HG02885 (cell line): Measurements from ENCODE around the gene STPG4.
"Not testable (repeated sequence)": the region's sequence is repeated elsewhere in the genome, so short reads cannot be mapped to it uniquely, and the experiment has no call there.

Source experiments
- ATAC-seq: cut with Tn5 transposase; IDR thresholded peaks from one replicate; pipeline ENCODE4 v1.9.1; 2021; ENCODE audit warnings: mild to moderate bottlenecking; ENCODE audit not compliant: unreplicated experiment, poor library complexity

STPG4 gene, protein sequence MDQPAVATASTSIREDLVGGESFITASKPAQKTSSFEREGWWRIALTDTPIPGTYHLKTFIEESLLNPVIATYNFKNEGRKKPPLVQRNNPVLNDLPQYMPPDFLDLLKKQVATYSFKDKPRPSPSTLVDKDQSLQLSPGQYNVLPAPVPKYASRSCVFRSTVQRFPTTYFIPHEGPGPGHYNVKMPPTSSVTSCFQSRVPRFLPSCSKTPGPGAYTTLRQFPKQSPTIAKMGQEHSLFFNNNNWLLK

DNA sequence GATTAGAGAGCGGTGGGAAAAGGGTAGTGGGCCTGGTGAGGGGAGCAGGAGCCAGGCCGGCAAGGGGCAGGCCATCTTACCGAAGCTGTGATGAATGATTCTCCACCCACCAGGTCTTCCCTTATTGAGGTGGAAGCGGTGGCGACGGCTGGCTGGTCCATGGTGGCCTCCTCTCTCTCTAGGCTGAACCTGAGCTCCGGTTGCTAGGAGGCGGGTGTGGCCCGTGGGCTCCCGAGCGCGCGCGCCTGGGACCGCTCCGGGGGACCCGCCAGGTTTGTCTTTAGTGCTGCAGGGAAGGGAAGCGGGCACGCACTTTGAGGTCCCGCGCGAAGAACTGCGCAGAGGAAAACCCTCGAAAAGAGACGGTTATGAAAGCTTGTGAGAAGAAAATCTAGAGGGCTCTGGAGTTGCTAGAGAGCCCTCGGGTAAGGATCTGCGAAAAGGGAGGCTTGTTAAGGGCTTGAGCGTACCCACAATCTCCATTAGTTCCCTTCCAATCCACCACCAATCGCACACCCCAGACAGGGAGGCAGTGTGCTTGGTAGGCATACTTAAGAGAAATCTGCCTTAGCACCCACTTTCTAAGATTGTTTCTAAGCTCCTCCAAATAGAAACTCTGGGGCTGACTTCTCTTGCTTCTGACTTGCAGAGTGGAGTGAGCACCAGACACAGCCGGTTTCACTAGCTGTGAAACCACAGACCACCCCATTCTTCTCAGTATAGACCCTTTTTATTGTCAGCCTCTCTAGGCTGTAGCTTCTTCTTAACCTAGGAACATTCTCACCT is at the start of gene STPG4:
Gene STPG4, minus strand, starts transcription at position 218 of the 786 bp plus-strand sequence. Its CDS starts 57 bp downstream, at position 161.
- no peak for ATAC-seq

DNA sequence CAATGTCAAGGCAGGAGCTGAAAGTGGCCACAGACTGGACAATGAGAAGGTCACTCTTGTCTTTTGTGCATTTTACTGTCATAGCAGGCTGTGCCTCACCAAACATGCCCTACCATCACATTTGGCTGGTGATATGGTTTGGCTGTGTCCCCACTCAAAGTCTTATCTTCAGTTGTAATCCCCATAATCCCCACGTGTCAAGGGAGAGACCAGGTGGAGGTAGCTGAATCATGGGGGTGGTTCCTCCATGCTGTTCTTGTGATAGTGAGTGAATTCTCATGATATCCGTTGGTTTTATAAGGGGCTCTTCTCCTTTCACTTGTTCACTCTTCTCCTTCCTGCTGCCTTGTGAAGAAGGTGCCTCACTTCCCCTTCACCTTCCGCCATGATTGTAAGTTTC is 49.6 kb upstream of the STPG4 start:
- ATAC-seq, result no peak

DNA sequence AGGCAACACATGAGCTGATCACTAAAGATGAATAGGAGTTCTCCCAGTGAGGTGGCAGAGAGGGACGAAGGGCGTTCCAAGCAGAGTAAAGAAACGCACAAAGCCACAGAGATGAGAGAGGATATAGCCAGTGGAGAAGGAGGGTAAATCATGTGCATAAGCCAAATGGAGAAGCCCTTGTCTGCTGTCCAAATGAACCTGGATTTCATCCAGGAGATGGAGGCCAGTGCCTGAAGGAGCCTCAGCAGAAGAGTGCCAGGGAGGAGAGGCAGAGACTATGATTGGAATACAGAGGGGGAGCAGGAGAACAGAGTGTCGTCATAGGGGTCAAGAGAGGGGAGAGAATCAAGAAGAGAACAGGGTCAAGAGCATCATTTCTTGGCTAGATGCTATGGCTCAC is 48.9 kb upstream of the STPG4 start:
- no peak for ATAC-seq

DNA sequence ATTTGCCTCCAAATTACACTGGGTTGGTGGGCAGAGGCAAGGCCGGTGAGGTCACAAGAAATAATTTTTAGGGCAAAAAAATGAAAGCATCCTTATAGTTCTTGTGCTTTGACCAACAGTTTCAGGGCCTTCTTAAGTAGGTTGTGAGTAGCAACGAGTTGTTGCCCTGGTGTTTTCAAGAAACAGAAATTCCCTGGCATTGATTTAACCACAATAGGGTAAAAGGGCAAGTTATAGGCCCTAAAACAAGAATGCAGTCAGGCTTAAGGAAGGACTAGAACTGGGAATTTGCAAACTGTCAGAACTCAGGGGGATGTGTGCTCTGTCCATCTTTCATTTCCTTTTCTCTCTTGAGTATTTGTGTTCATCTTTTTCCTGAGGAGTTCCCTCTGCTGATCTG is 46.1 kb upstream of the STPG4 start:
- no peak for ATAC-seq

DNA sequence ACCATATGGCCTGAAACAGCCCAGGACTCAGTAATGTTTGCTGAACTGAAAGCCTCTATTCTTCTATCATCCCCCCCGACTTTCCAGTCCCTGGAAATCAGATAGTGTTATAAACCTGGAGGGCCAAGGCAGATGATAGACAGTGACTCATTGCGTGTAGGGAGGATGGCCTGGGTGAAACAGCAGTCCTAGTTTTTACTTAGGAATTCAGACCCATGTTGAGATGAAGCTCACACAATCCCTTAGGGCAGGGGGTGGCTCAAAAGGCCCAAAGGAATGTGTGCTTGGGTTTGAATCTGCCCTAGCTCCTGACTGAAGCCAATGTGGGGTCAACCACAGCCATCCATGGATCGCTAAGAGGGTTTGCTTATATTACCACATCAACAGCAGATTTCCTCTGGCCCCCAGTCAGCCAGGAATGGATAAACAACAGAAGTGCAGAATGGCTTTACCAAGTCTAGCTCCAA is 43.9 kb upstream of the STPG4 start:
- no peak for ATAC-seq

DNA sequence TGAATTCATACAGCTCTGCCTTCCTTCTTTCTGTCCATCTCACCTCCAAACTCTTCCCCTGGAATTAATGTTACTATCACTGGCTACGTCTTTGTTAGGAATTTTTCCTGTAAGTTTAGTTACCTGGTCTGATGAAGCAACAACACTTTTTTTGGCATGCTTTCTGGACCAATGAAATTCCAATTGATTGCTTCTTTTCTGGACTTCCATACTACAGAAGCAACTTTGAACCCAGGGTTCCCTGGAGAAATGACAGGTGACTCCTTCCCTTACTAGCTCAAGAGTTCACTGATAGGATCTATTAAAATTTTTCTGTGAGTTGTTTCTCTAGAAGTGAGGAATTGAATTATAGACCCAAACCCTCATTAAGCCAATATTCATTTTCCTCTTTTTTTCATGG is 41.4 kb upstream of the STPG4 start:
- no peak for ATAC-seq

DNA sequence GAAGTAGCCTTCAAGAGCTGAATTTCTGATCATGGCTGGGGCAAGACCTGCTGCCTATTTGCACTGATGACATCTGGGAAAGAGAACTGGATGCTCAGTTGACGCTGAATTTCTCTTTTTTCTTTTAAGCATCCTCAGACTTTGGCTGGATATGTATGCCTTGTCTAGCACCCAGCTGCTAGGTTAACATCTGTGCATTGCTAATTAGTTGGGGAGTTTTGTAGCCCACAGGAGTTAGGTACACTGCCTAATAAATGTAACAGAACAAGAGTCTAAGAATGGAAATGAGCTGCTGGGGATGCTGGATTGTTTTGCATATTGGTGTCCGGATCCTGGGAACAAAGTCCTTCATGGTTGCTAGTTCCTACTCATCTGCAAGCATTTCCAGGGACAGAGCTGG is 40.9 kb upstream of the STPG4 start:
- ATAC-seq, result no peak

DNA sequence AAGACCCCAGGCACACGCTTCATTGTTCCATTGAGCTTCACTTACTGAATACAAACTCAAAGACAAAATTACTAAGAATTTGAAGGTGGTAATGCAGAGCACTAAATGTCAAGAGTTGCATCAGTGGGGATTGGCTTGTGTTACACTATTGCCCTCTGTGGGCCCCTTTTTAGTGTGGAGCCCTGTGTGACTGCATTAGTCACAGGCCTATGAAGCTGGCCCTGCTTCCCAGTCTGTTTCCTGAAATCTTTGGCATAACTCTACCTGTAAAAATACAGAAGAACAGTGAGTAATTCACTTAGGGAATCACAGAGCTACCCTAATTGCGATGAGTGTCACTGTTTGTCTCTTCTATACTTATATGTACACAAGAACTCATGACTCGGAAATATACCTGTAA is 40.0 kb upstream of the STPG4 start:
- ATAC-seq, result no peak

DNA sequence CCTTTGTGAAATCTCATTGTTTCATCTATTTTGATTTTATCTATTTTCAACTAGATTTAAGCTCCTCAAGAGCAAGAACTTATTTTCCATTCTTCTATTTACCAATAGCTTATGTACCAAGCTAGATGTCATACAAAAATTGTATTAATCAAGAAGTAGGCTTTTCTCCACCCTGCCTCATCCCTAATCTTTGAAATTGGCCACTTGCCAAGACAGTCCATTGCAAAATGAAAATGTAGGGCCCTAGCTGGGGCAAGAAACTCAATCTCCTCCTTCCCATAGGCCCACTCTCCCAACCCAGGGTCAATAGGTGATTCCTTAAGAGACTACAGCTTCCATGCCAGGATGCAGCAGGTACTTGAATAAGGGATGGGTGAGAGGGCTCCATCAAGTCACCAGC is 39.3 kb upstream of the STPG4 start:
- ATAC-seq, result no peak

DNA sequence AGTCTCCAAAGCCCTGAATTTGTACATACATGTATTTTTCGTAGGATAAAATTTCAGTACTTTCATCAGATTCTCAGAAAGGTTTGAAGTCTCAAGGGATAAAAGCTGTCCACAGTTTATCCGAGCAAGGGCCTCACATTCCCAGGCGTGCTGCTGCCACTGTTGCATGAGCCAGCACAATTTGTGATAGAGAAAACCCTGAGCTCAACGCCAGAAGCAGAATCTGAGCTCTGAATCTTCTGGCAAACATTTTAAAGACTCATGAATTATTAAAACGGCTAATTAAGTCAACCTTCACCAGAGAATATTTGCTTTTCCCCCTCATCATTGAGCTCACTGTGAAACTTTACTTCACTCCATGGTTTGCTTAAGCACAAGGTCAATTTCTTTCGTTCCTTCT is 38.5 kb upstream of the STPG4 start:
- no peak for ATAC-seq

DNA sequence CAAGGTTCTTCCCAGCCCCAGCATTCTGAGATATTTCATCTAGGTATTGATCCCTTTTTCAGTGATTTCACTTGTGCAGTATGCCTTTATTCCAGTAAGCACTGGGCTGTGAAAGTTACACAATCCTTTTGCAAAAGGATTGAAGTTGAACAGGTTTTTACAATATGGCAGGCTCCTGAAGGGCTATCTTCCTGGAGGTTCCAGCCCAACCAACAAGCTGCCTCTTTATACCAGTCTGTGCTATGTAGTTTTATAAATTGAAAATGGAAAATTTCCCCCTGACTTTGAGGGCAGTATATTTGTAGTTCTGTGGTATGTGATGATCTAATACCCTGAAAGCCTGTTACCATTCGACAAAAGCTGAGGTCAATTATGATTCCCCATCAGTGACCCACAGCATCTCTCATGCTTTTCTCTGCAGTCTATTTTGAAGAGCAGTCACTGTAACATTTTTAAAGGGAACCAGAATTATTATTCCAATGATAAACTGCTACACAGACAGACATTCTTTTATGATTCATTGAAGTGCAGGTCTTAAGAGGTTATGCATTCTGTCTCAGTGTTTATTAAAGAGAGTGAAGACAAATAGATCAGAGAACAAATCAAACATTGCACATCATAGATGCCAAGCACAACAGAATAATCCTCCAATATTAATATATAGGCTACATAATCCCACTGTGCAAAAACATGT is 35.2 kb upstream of the STPG4 start:
- ATAC-seq, result no peak

DNA sequence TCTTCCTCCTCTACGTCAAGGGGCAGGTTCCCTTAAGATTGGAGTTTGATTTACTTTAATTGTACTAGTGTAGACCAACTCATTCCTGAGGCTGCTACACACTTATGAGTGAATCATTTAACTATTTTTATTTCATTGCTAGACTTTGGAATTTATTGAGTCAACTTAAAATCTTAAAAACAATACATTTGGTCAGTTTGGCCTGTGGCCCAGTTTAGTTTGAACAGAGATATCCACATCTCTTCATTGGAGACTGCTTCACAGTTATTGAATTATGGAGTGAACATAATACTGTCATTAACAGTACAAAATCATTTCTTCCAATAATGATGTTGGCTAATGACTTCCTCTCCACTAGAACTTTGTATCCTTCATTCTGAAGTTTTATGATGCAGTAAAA is 34.5 kb upstream of the STPG4 start:
- ATAC-seq, result no peak

DNA sequence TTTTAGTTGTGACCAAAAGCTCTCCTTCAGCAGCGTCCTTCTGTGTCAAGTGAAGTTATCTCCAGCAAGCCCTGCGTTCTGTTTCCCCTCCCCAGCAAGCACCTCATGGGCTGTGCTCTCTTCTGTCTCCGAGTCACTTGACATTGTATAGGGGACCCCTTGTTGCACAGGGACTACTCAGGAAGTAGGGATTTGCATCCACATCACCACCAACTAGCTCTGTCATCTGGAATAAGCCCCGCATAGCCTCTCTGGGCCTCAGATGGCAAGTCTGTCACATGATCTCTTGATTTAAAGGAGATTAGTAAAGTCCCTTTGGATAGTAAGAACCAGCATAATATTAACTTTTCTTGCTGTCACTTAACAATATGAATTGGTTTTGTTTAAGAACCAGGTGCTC is 32.0 kb upstream of the STPG4 start:
- no peak for ATAC-seq

DNA sequence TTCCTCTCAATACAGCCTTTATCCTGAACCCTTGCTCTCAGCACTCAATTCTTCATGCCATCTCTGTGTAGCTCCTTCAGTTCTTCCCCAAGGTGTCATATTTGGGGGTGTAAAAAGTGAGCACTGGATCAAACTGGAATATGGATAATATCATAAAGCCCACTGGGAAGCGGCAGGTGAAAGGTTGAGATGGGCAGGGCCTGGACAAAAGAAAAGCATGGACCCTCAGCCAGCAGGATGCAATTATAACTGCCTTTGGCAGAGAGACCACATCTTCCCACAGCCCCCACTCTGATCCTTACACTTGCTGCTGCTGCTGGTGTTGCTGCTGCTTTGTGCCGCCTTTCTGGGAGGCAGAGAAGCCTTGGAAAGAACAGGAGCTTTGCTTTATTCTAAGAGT is 31.2 kb upstream of the STPG4 start:
- ATAC-seq, result no peak

DNA sequence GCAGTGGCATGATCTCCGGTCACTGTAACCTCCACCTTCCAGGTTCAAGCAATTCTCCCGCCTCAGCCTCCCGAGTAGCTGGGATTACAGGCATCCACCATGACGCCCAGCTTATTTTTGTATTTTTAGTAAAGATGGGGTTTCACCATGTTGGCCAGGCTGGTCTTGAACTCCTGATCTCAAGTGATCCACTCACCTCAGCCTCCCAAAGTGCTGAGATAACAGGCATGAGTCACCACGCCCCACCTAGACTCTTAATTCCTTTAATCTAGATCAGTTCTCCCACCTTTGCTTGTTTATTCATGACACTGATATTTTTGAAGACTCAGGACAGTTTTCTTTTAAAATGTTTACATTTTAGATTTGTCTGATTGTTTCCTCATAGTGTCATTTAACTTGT is 30.0 kb upstream of the STPG4 start:
- ATAC-seq, result not testable (repeated sequence)

DNA sequence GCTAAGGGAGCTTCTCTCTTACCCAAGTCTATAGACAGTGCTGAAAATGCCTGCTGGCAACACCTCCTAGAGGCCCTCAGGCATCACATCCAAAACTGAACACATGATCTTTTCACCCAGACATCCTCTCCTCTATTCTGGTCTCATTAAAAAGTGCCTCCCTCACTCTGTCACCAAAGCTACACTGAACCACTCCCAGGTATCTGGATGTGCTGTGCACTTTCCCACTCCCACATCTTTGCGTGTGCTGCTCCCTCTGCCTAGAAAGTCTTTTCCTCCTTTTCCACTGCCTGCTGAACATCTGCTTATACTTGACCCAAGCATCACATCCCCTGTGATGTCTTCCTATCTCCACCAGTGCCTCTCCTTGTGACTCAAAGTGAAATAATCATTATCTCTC is 26.1 kb upstream of the STPG4 start:
- no peak for ATAC-seq

DNA sequence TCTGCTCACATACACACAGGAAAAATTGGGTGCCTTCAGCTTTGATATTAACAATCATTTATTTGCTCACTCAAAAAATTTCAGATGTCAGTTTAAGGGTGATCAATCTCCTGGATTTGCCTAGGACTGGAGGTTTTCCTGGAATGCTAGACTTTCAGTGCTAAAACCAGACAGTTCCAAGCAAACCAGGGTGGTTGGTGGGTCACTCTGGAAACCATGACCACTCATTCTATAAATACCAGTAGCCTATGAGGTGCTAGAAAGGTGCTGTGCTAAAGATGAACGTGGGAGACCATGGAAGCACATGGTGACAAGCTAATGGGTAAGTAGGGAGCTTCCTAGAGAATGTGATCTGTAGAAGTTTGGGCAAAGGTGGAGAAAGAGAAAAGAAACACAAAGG is 25.4 kb upstream of the STPG4 start:
- no peak for ATAC-seq

DNA sequence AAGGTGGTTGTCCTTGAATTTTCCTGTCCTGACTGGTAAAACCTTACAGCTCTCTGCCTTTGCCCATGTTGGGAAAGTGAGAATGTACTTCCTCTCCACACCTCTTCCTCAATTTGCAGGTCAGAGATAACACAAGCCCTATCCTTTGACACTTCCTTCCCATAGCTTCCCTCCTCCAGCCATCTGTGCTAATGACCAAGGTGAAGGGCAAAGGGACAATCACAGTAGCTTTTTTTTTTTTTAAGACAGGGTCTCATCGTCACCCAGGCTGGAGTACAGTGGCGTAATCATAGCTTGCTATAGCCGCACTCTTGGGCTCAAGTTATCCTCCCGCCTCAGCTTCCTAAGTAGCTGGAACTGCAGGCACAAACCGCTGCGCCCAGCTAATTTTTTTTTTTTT is 24.3 kb upstream of the STPG4 start:
- ATAC-seq, result no peak

DNA sequence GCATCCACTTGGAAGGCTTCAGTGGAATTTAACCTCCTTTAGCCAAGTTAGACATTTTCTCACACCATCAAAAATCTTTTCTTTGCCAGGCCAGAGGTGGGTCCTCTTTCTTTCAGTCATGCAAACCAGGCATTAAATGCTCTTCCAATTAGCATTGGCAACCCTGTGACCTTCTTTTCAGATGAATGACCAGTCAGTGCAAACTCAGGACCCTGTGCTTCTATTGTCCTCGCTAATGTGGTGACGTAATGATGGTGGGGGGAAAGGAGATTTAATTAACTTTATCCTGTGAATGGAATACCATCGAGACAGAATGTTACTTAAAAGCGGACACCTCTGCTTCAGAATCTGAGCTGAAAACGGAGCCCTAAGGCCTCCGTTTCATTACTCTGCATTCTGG is 23.2 kb upstream of the STPG4 start:
- ATAC-seq, result no peak

DNA sequence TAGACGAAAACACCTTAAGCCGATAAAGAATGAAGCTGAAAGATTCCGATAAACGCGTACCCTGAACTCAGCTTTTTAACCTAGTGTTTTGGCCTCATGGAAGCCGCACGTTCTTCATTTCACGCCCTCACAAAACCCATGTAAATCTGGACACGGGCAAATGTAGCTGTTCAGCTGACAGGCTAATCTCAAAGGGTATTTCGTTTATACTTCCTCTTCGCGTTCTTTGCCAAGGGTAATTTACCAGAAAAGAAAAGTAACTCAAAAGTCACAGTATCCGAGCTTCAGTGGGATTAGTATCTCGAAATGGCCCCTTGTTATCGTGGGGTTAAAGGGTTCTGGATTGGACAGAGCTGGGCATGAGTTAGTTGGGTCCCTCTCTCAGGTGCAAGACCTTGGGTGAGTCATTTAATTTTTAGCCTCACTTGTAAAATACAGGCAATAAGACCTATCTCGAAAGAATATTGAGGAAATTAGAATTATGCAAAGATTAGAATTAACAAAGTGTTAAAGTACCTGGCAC is 22.0 kb upstream of the STPG4 start:
- no peak for ATAC-seq

DNA sequence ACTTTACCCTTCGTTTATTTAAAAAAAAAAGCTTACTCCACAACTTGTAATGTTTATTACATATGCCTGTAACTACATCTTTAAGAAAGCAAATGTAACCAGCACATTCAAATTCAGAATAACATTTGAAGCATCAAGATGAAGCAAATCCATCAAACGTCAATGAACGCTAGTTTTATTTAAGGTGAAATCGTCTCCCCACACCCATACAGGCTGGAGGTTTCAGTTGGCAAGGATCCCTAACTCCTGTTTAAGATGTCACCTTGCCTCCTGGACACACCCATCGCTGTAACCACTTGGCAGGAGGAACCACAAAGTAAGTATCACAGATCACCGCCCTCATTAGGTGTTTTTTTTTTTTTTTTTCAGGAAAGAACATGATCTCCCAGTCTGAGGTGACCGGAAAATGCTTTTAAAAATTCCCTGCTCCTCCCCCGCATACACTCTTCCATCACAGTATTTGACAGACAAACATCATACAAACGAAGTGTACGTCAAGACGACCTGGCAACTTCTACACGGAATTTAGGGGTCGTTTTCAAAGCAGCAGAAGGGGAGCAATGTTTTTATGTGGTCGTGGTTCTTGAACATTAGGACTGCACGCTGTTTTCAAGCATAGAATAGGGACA is 19.7 kb upstream of the STPG4 start:
- ATAC-seq, result no peak
